ENCODE results near the gene DCST2.
"Not testable (repeated sequence)": the region's sequence is repeated elsewhere in the genome, so short reads cannot be mapped to it uniquely, and the experiment has no call there.

Gene DCST2

GRCh38 chr1:154988058-154988954, 45.3 kb downstream of the DCST2 start:
- H2AFZ ChIP-seq (ENCODE audit: low read depth, low read length) = no peak overlapping the region
- H3K27ac ChIP-seq (ENCODE audit: low read length) = no peak overlapping the region
- no peak overlapping the region for H3K4me2 ChIP-seq (ENCODE audit: low read length)
- H3K79me2 ChIP-seq (ENCODE audit: low read length) = peaks cover 43% of the 10 kb centered on the region
- H3K36me3 ChIP-seq (replicated peaks; ENCODE audit: low read depth, low read length) = peaks cover 27% of the 10 kb centered on the region
- no peak overlapping the region for H3K4me3 ChIP-seq (ENCODE audit: low read length)
- H3K9me3 ChIP-seq (ENCODE audit: insufficient read depth, low read length) = no peaks in the 10 kb centered on the region
- H3K9ac ChIP-seq (ENCODE audit: low read length) = no peak overlapping the region
- H4K20me1 ChIP-seq (ENCODE audit: insufficient read depth, low read length) = no peaks in the 10 kb centered on the region
- TF ChIP-seq EZH2phosphoT487 (IDR thresholded peaks at IDR 0.05; ENCODE audit: low read depth) (no peak), CTCF (IDR thresholded peaks at IDR 0.05; ENCODE audit: low read depth, low read length) (peak; percentile 21; the same call in 1 of the 2 replicates)
- H3K27me3 ChIP-seq (ENCODE audit: low read depth, low read length) = no peaks in the 10 kb centered on the region
- H3K4me1 ChIP-seq (ENCODE audit: low read length) = peaks cover 9% of the 10 kb centered on the region

GRCh38 chr1:154987326-154987725, 46.3 kb downstream of the DCST2 start:
- no peak overlapping the region for H3K27ac ChIP-seq (ENCODE audit: low read length)
- H3K9ac ChIP-seq (ENCODE audit: low read length) = no peak overlapping the region
- H3K4me1 ChIP-seq (ENCODE audit: low read length) = peaks cover 13% of the 10 kb centered on the region
- H3K4me2 ChIP-seq (ENCODE audit: low read length) = no peak overlapping the region
- TF ChIP-seq CTCF (IDR thresholded peaks at IDR 0.05; ENCODE audit: low read depth, low read length) (no peak), EZH2phosphoT487 (IDR thresholded peaks at IDR 0.05; ENCODE audit: low read depth) (no peak)
- peaks cover 27% of the 10 kb centered on the region for H3K36me3 ChIP-seq (replicated peaks; ENCODE audit: low read depth, low read length)
- no peaks in the 10 kb centered on the region for H3K9me3 ChIP-seq (ENCODE audit: insufficient read depth, low read length)
- no peak overlapping the region for H2AFZ ChIP-seq (ENCODE audit: low read depth, low read length)
- H3K27me3 ChIP-seq (ENCODE audit: low read depth, low read length) = no peaks in the 10 kb centered on the region
- H3K4me3 ChIP-seq (ENCODE audit: low read length) = no peak overlapping the region
- H3K79me2 ChIP-seq (ENCODE audit: low read length) = peaks cover 50% of the 10 kb centered on the region
- H4K20me1 ChIP-seq (ENCODE audit: insufficient read depth, low read length) = no peaks in the 10 kb centered on the region

GRCh38 chr1:154986736-154987135, 46.8 kb downstream of the DCST2 start:
- not testable (repeated sequence) for H2AFZ ChIP-seq (ENCODE audit: low read depth, low read length); H3K9me3 ChIP-seq (ENCODE audit: insufficient read depth, low read length); H3K4me3 ChIP-seq (ENCODE audit: low read length); H4K20me1 ChIP-seq (ENCODE audit: insufficient read depth, low read length); H3K9ac ChIP-seq (ENCODE audit: low read length); H3K27ac ChIP-seq (ENCODE audit: low read length); H3K27me3 ChIP-seq (ENCODE audit: low read depth, low read length); H3K4me2 ChIP-seq (ENCODE audit: low read length)
- Histone ChIP-seq H3K4me1 (ENCODE audit: low read length) (peaks cover 15% of the 10 kb centered on the region), H3K79me2 (ENCODE audit: low read length) (peaks cover 56% of the 10 kb centered on the region), H3K36me3 (replicated peaks; ENCODE audit: low read depth, low read length) (peaks cover 27% of the 10 kb centered on the region)

- Histone ChIP-seq H3K27ac (ENCODE audit: low read length) (peak overlapping the region; percentile 44), H4K20me1 (ENCODE audit: insufficient read depth, low read length) (no peaks in the 10 kb centered on the region), H3K9me3 (ENCODE audit: insufficient read depth, low read length) (no peaks in the 10 kb centered on the region), H3K4me2 (ENCODE audit: low read length) (peak overlapping the region; percentile 90), H3K4me1 (ENCODE audit: low read length) (peaks cover 15% of the 10 kb centered on the region), H3K79me2 (ENCODE audit: low read length) (peaks cover 76% of the 10 kb centered on the region), H3K36me3 (replicated peaks; ENCODE audit: low read depth, low read length) (peaks cover 28% of the 10 kb centered on the region), H3K27me3 (ENCODE audit: low read depth, low read length) (no peaks in the 10 kb centered on the region), H3K4me3 (ENCODE audit: low read length) (peak overlapping the region; percentile 91), H2AFZ (ENCODE audit: low read depth, low read length) (0 out of 2 replicates have a peak overlapping the region, but pooled peaks have one; percentile 8), H3K9ac (ENCODE audit: low read length) (peak overlapping the region; percentile 86)
- TF ChIP-seq CTCF (IDR thresholded peaks at IDR 0.05; ENCODE audit: low read depth, low read length) (no peak), EZH2phosphoT487 (IDR thresholded peaks at IDR 0.05; ENCODE audit: low read depth) (no peak)
These were observed 49.7 kb downstream of the DCST2 start for GRCh38 chr1:154983776-154984466.
